ENCODE data around the gene ZSWIM1.

The ZSWIM1 gene

GRCh38 chr20:45880988-45881788 is at the start of gene ZSWIM1:
TSS of gene ZSWIM1 (plus strand) at chr20:45881227. CDS start at chr20:45882593, 1,366 bp downstream.
- peak; percentile 98 to 99 for DNase-seq

GRCh38 chr20:45832619-45833018 is 48.4 kb upstream of the ZSWIM1 start:
- no peak for DNase-seq

- peak; percentile 6 to 22 for DNase-seq
These were observed 47.8 kb upstream of the ZSWIM1 start, which contains the start of gene SNX21 for GRCh38 chr20:45833030-45833882. TSS of gene SNX21 (plus strand) at chr20:45833799. CDS start at chr20:45833920, 121 bp downstream.

DNA sequence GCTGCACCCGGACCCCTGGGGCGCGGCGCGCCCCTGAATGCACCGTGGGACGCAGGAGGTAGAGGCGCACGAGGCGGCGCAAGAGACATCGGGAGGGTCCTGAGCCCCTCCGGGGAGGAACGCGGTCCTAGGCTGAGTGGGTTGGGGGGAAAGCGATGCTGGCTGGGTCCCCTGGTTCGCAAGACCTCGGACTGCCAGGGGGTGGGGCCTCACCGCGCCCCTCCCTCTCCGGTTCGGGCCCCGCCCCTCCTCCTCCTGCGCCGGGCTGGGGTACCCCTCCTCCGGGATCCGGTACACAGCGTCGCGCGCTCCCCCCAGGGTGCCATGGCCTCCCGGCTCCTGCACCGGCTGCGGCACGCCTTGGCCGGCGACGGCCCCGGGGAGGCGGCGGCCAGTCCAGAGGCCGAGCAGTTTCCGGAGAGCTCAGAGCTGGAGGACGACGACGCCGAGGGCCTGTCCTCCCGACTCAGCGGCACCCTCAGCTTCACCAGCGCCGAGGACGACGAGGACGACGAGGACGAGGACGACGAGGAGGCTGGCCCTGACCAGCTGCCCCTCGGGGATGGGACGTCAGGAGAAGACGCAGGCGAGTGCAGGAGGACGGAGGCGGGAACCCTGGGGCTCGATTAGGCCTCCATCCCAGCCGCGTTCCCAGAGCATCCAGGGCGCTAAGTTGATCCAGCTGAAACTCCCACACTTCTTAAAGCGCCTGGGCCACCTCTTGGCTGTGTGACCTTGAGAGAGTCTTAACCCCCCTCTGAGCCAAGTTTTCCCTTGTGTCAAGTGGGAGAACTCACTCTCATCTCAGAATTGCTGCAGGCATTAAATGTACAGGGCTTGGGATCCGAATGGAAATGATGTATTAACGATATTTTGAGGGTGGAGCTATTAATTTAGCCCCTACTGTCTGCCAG is 46.9 kb upstream of the ZSWIM1 start:
- peak; percentile 47 to 48 for DNase-seq

GRCh38 chr20:45834797-45835161 is 46.2 kb upstream of the ZSWIM1 start:
- no peak for DNase-seq

DNA sequence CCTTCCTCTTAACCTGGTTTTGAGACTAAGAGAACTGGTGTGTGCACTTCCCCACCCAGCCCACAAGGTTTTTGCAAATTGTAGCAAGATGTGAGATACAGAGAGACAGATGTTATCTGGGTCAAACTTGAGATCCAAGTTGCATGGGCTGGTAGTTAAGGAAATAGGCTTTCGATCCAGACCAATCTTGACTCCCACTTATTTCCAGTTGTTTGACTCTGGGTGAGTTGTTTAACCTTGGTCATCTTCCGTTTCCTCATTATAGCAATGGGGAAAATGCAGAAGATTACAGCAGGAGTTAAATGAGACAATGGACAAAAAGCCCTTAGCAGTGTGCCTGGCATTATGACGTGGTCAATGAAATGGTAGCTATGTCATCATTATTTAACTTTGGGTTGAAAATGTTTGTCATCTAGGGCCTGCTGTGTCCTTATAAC is 45.7 kb upstream of the ZSWIM1 start:
- no peak for DNase-seq

DNA sequence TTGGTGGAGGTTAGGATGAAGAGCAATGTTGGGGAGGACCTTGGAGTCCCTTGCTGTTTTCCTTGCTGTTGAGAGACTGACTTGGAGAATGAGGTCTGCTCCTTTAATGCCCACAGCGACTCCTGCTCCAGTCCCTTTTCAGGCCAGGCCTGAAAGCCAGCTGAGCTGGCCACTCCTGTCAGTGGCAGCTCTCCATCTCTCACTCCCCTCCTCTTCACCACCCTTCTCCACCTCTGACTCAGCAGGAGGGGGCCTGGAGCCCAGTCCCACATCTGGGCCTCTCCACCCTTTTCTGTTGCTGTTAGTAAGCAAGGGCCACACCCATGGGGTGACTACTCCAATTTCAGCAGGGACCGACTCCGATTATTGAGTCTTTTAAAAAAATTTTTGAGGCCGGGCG is 45.2 kb upstream of the ZSWIM1 start:
- DNase-seq, result no peak

- DNase-seq, result no peak
These were observed 44.2 kb upstream of the ZSWIM1 start for GRCh38 chr20:45836841-45837240.

- no peak for DNase-seq
These were observed 40.3 kb upstream of the ZSWIM1 start for GRCh38 chr20:45840700-45841198.

GRCh38 chr20:45841407-45842129 is 39.5 kb upstream of the ZSWIM1 start:
- DNase-seq, result no peak

DNA sequence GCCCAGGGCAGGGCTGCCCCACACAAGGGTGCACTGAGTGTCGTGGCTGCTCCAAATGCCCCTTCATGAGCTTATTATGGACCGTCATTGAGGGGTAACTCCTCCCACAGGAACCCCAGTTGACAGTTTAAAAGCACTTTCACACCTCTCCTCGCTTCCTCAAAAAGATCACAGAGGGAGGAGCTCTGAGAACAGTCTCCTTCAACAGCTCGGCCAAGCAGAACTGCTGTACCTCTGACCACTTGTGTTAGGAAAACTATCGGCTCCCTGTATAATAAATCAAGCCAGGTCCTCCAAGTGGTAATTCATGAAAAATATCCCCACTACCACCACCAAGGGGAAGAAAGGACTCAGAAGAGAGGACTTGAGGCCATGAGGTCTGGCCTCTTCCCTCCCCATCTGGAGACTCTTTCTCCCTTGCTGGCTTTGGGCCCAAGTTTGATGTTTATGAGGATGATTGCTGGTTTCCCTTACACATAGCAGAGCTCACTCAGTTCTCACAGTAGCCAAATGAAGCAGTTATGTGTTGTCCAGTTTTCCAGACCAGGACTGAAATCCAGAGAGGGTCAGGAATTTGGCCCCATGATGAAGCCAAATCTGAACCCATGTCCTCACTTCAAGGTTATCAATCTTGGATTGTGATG is 38.7 kb upstream of the ZSWIM1 start:
- peak in 1 of 2 donors; percentile 20 for DNase-seq

DNA sequence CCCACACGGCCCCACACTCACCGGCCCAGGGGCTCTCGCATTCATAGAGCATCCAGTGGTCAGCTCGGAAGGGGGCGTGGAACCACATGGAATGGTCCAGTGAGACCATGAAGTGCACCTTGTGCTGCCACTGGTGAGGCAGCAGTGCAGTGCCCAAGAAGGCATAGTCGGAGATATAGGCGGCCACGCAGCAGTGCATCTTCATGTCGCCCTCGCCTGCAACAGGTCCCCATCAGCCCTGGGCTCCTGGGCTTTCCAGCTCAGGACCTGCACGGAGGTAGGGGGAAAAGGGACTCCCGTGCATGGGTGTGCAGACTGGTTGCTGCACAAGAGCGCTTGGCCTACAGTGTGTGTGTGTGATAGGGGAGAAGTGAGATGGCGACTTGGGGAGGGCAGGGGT is 37.5 kb upstream of the ZSWIM1 start:
- DNase-seq, result no peak

DNA sequence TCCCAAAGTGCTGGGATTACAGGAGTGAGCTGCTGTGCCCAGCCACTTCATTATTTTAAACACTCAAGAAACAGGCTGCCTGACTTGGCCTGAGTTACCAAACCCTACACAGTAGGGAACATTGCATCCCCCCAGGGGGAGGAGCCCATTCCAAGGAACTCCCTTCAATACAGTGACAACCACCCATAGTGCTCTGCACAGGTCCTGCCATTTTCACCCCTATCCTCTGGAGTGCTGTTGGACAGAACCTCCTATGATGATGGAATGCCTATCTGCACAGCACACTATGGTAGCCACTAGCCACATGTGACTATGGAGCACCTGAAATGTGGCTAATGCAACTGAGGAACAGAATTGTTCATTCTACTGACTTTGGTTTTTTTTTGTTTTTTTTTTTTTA is 35.6 kb upstream of the ZSWIM1 start:
- no peak for DNase-seq

- no peak for DNase-seq
These were observed 32.6 kb upstream of the ZSWIM1 start for GRCh38 chr20:45848421-45848820.

DNA sequence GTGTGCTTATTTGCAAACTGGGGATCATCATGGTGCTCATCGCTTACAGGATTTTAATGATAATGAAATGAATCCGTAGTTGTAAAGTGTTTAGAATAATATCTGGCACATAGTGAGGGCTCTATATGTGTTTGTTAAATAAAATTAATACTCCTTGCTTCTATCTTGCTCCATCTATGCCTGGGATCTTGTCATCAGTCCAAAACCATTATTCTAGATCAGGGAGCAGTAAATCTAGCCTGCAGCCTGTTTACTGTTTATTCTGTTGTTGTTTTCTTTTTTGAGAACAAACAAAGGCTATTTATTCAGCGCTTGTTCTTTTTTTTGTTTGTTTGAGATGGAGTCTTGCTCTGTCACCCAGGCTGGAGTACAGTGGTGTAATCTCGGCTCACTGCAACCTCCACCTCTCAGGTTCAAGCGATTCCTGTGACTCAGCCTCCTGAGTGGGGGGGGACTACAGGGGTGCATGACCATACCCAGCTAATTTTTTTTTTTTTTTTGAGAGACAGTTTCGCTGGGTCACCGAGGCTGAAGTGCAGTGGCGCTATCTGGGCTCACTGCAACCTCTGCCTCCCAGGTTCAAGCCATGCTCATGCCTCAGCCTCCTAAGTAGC is 32.0 kb upstream of the ZSWIM1 start:
- no peak for DNase-seq

- DNase-seq, result no peak
These were observed 30.8 kb upstream of the ZSWIM1 start for GRCh38 chr20:45850238-45850637.

DNA sequence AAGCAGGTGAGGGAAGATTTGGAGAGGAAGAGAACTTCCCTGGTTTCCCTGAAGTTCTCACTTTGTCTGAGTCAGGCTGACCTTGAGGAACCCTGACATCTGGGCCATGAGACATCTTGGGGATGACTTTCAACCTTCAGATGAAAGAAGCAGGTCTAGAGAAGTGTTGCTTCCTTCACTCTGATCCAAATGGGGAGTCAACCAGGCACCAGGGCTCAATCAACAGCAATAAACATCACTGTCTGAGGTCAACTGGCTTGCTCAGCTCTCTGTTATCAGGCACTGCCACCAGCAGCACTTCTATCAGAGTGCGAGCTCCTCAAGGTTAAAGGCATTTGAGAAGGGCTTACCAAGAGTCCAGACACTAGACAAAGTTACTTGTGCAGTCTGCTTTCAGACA is 30.1 kb upstream of the ZSWIM1 start:
- no peak for DNase-seq

DNA sequence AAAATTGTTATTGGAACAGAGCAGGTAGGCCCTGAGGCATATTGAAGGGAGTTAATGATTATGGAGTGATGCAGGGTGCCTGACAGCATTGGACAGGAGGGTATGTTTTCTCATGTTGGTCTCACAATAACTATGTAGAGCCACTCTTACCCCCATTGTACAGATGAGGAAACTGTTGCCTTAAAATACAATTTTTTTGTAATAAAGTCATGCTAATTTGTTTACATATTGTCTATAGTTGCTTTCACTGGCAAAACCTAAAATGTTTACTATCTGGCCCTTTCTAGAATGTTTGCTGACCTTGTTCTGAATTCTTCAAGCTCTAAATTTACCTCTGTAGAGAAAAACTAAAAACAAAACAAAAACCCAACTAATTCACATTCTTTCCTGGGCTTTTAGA is 29.5 kb upstream of the ZSWIM1 start:
- DNase-seq, result no peak

GRCh38 chr20:45852326-45852725 is 28.7 kb upstream of the ZSWIM1 start:
- DNase-seq, result no peak

- no peak for DNase-seq
These were observed 27.5 kb upstream of the ZSWIM1 start for GRCh38 chr20:45853484-45853883.

All from CD4-positive, alpha-beta T cell treated with Interleukin-1 beta for 1 hour (primary cell).